Measurements from ENCODE around the gene PIGN.
A peak's percentile ranks its signal among the peaks of the same experiment; 100 is the strongest.

PIGN gene

DNA sequence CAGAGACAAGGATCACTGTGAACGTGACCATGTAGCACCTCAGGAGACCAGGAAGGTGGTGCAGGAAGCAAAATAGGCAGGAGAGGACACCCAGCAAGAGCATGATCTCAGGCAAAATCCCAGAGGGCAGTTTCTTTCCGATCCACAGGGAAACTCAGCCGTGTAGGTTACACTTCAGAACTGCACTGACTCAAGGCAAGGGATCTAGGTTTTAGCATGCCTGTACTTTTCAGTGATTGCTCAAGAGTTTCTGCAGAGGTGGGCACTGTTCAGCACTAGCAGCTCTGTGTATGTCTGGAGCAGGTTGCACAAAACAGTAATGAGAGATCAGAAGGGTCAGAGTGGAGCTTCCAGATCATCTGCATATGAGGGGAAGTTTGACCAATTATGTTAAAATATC, 177.3 kb downstream of the PIGN start:
- no peak for DNase-seq (ENCODE audit: low spot score)

DNA sequence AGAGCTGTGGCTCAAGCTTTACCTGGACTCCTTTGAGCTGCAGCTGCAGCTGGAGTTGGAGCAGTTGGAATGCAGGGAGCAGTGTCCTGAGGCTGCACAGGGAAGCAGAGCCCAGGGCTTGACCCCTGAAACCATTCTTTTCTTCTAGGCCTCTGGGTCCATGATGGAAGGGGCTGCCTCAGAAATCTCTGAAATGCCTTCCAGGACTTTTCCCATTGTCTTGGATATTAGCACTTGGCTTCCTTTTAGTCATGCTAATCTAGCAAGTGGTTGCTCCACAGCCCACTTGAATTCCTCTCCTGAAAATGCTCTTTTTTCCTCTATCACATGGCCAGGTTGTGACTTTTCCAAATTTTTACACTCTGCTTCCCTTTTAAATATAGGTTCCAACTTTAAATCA, 185.5 kb downstream of the PIGN start:
- DNase-seq (ENCODE audit: low spot score): no peak

DNA sequence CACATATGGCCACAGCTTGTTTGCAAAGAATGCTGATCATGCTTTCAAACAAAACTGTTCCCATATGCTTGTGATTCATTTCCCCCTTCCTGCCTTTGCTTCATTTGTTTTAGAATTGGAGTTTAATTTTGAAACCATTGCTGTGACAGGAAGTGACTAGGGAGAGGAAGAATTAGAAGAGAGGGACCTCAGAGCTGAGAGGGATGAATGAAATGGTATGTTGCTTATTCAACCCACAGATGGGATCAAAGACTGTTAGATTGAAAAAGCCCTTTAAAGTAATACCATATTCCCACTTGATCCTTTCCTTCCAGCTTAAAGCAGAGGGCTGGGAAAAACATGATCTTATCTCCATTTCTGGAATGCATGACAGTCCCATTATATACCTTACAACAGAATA, 187.9 kb downstream of the PIGN start:
- peak; percentile 74 for DNase-seq (ENCODE audit: low spot score)

- DNase-seq (ENCODE audit: low spot score): no peak
Observed at GRCh38 chr18:61998335-61998734, 188.5 kb downstream of the PIGN start.

DNA sequence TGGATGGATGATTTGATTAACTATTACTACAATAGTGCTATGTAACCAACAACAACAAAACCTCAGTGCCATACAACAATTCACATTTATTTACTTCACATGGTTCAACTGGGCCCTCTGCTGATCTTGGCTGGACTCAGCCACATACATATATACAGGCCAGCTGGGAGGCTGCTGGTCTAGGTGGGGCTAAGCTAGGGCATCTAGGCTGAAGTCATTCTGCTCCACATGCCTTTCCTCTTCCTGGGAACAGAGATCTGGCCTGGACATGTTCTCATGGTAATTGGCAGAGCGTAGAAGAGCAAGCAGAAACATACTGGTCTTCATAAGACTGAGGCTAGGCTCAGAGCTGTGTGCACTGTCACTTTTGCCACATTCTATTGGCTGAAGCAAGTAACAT, 191.2 kb downstream of the PIGN start:
- no peak for DNase-seq (ENCODE audit: low spot score)

DNA sequence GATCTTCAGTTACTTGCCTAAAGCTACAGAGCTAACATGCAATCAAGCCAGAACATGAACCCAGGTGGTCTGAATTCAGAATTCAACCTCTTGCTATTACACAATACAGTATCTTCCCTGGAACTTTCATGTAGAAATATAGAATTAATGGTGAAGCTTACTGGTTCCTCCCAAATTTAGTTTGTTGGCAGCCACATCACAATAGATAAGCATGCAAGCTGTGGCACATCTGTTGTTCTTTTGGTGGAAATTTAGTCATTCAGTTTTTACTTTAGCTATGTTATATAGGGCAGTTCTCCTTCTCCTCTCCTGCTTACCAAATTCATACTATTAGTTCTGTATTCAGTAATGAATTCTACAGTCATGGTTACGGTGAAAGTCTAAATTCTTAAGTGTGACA, 193.0 kb downstream of the PIGN start:
- no peak for DNase-seq (ENCODE audit: low spot score)

DNA sequence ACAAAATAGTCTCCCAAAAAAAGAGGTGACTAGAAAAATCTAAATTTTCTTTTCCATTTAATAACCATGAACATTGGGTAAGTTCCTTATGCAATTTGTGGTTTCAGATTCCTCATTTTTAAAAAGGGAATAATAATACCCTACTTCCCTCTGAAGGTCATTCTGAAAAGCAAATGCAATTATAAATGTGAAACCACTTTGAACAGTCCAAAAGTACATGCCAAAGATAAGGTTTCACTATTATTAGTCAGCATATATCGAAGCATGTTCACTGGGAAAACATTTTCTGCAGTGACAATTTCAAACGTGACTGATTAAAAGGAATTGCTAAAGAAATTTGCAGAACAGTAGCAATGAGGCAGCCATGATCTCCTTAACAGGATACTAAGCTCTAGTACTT, 193.9 kb downstream of the PIGN start:
- DNase-seq (ENCODE audit: low spot score): peak; percentile 61

- DNase-seq (ENCODE audit: low spot score): peak; percentile 90
Observed at GRCh38 chr18:61992285-61992684, 194.6 kb downstream of the PIGN start.

- DNase-seq (ENCODE audit: low spot score): no peak
Observed at GRCh38 chr18:61991836-61992235, 195.0 kb downstream of the PIGN start.

GRCh38 chr18:61991201-61991600, 195.7 kb downstream of the PIGN start:
- DNase-seq (ENCODE audit: low spot score): peak; percentile 31

Measured in kidney tubule cell (primary cell).